ENCODE results near the gene GDPD4. TPM values are rescaled to one million over a fixed set of nuclear protein-coding genes. Genes with fewer than 3 reads are reported as not detected.
"Not testable (repeated sequence)": the region's sequence is repeated elsewhere in the genome, so short reads cannot be mapped to it uniquely, and the experiment has no call there.

Gene GDPD4
- total RNA-seq, 1 donor from 2014 or later, result not detected

DNA sequence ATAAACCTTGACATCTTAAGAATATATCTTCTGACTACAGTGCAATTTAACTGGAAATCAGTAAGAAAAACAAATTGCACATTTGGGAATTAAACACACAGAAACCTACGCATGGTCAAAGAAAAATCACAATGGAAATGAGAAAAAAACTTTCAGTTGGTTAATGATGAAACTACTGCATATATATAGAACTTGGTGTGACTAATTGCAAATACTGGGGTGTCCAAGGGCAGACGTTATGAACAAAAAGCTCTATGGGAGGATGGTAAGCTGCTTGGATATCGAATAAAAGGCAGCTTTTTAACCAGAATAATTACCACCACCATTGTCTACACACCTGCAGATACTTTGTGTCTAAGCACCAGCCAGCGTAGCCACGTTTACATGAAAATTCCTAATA lies 791 bp downstream of the GDPD4 start:
- H3K4me1 ChIP-seq (ENCODE audit: control insufficient read depth in 3 of 3, insufficient read depth in 3 of 3, low read length in 3 of 3), result no peaks in the 10 kb centered on the region
- H3K4me3 ChIP-seq (ENCODE audit: low read length in 3 of 3), result no peak overlapping the region
- no peak overlapping the region for H3K9ac ChIP-seq (ENCODE audit: low read depth in 1 of 3, low read length in 3 of 3)
- H3K27me3 ChIP-seq (ENCODE audit: control insufficient read depth in 3 of 3, insufficient read depth in 3 of 3, low read length in 3 of 3), result no peaks in the 10 kb centered on the region
- H3K9me3 ChIP-seq (ENCODE audit: control insufficient read depth in 3 of 3, low read length in 3 of 3), result no peaks in the 10 kb centered on the region
- no peak overlapping the region for H3K27ac ChIP-seq (ENCODE audit: low read depth, low read length)
- no peaks in the 10 kb centered on the region for H3K36me3 ChIP-seq (ENCODE audit: control insufficient read depth in 3 of 3, insufficient read depth in 3 of 3, low read length in 3 of 3)

DNA sequence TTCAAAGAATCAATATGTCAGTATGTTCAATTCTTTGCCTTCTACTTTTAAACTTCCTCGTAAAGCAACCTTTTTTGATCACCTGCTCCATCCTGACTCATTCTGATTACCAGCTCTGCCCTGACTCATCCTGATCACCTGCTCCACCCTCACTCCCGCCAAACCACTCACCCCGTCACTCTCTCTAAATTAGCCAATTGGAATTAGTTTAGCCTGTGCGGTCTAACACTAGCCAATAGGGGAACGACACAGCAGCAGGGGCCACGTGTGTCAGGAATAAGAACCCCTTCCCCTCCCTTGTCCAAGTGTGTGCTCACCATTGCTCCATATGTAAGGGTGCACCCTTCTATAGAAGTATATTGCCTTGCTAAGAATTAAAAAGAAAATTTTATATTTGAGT lies 1.5 kb downstream of the GDPD4 start:
- not testable (repeated sequence) for H3K27me3 ChIP-seq (ENCODE audit: control insufficient read depth in 3 of 3, insufficient read depth in 3 of 3, low read length in 3 of 3); H3K4me1 ChIP-seq (ENCODE audit: control insufficient read depth in 3 of 3, insufficient read depth in 3 of 3, low read length in 3 of 3); H3K9me3 ChIP-seq (ENCODE audit: control insufficient read depth in 3 of 3, low read length in 3 of 3); H3K4me3 ChIP-seq (ENCODE audit: low read length in 3 of 3); H3K27ac ChIP-seq (ENCODE audit: low read depth, low read length); H3K36me3 ChIP-seq (ENCODE audit: control insufficient read depth in 3 of 3, insufficient read depth in 3 of 3, low read length in 3 of 3); H3K9ac ChIP-seq (ENCODE audit: low read depth in 1 of 3, low read length in 3 of 3)

DNA sequence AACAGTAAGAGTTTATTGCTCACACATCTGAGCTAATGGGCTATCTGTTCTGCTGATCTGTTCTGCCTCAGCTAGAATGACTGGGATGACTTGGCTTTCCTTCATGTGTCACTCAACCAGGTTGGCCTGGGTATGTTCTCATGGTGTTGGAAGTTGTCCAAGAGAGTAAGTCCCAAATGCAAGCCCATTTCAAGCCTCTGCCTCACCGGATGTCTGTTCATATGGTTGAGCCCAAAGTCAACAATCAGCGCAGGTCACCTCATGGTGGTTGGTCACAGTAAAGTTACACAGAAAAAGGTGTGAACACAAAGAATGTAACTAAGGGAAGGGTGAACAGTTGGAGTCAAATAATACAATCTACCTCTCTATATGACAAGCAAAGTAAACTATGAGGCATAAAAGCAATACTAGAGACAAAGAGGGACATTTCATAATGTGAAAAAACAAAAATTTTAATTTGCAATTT lies 1.9 kb downstream of the GDPD4 start:
- Histone ChIP-seq H3K9me3 (ENCODE audit: control insufficient read depth in 3 of 3, low read length in 3 of 3) (no peaks in the 10 kb centered on the region), H3K27ac (ENCODE audit: low read depth, low read length) (no peak overlapping the region), H3K4me3 (ENCODE audit: low read length in 3 of 3) (no peak overlapping the region), H3K27me3 (ENCODE audit: control insufficient read depth in 3 of 3, insufficient read depth in 3 of 3, low read length in 3 of 3) (no peaks in the 10 kb centered on the region), H3K9ac (ENCODE audit: low read depth in 1 of 3, low read length in 3 of 3) (no peak overlapping the region), H3K4me1 (ENCODE audit: control insufficient read depth in 3 of 3, insufficient read depth in 3 of 3, low read length in 3 of 3) (no peaks in the 10 kb centered on the region), H3K36me3 (ENCODE audit: control insufficient read depth in 3 of 3, insufficient read depth in 3 of 3, low read length in 3 of 3) (no peaks in the 10 kb centered on the region)

DNA sequence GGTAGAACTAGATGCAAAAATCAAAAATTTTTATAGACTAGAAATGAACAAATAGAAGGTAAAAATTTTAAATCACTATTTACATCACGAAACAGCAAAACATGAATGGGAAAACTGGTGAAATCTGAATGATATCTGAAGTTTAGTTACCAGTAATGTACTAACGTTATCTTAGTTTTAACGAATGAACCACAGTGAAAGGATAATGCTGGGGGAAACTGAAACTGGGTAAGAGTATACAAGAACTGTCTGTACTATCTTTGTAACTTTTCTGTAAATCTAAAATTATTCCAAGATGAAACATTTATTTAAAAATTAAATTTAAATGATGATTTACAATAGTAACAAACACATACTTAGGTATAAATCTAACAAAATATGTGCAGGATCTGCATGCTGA lies 7.4 kb downstream of the GDPD4 start:
- Histone ChIP-seq H3K27ac (ENCODE audit: low read depth, low read length) (no peak overlapping the region), H3K9me3 (ENCODE audit: control insufficient read depth in 3 of 3, low read length in 3 of 3) (no peaks in the 10 kb centered on the region), H3K4me3 (ENCODE audit: low read length in 3 of 3) (no peak overlapping the region), H3K9ac (ENCODE audit: low read depth in 1 of 3, low read length in 3 of 3) (no peak overlapping the region), H3K4me1 (ENCODE audit: control insufficient read depth in 3 of 3, insufficient read depth in 3 of 3, low read length in 3 of 3) (no peaks in the 10 kb centered on the region), H3K36me3 (ENCODE audit: control insufficient read depth in 3 of 3, insufficient read depth in 3 of 3, low read length in 3 of 3) (no peaks in the 10 kb centered on the region), H3K27me3 (ENCODE audit: control insufficient read depth in 3 of 3, insufficient read depth in 3 of 3, low read length in 3 of 3) (no peaks in the 10 kb centered on the region)

DNA sequence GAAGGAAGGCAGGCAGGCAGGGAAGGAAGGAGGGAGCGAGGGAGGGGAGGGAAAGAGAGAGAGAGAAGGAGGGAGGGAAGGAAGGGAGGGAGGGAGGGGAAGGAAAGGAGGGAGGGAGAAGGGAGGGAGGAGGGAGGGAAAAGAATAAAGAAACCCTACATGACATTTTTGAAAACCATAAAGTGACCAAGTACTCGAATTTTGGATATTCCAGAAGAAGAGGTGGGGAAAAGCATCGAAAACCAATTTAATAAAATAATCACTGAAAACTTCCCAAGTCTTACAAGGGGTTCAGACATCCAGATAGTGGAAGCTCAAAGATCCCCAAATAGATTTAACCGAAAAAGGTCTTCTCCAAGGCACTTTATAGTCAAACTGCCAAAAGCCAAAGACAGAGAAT lies 11.7 kb downstream of the GDPD4 start:
- no peak overlapping the region for H3K27ac ChIP-seq (ENCODE audit: low read depth, low read length)
- H3K4me3 ChIP-seq (ENCODE audit: low read length in 3 of 3), result no peak overlapping the region
- no peaks in the 10 kb centered on the region for H3K27me3 ChIP-seq (ENCODE audit: control insufficient read depth in 3 of 3, insufficient read depth in 3 of 3, low read length in 3 of 3)
- H3K4me1 ChIP-seq (ENCODE audit: control insufficient read depth in 3 of 3, insufficient read depth in 3 of 3, low read length in 3 of 3), result no peaks in the 10 kb centered on the region
- H3K9me3 ChIP-seq (ENCODE audit: control insufficient read depth in 3 of 3, low read length in 3 of 3), result no peaks in the 10 kb centered on the region
- H3K36me3 ChIP-seq (ENCODE audit: control insufficient read depth in 3 of 3, insufficient read depth in 3 of 3, low read length in 3 of 3), result no peaks in the 10 kb centered on the region
- no peak overlapping the region for H3K9ac ChIP-seq (ENCODE audit: low read depth in 1 of 3, low read length in 3 of 3)

DNA sequence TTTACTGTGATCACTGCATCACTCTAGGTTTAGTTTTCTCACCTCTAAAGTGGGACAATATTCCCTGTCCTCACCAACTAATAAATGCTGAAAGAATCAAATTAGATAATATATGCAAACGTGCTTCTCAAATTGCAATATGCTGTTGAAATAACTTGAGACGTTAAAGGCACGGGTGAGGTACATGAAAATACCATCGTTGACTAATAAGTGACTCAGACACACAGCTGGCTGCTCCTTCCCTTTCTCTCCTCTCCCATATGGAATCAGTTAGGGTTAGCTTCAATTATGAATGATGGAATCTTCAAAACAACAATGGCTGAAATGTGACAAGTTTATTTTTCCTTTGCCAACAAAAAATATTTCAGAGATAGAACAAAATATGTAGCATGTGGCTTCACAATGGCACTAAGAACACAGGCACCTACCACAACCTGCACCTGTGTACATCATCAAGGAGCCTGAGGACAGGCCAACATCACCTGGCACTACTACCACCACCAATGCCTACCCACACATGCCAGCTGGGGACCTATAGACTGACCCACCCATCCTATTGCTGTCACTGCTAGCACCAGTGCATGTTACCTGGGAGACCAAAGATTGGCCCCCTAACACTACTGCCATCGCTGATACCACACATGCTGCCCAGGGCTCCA lies 13.7 kb downstream of the GDPD4 start:
- Histone ChIP-seq H3K9me3 (ENCODE audit: control insufficient read depth in 3 of 3, low read length in 3 of 3) (no peaks in the 10 kb centered on the region), H3K9ac (ENCODE audit: low read depth in 1 of 3, low read length in 3 of 3) (no peak overlapping the region), H3K4me3 (ENCODE audit: low read length in 3 of 3) (no peak overlapping the region), H3K27ac (ENCODE audit: low read depth, low read length) (no peak overlapping the region), H3K27me3 (ENCODE audit: control insufficient read depth in 3 of 3, insufficient read depth in 3 of 3, low read length in 3 of 3) (no peaks in the 10 kb centered on the region), H3K36me3 (ENCODE audit: control insufficient read depth in 3 of 3, insufficient read depth in 3 of 3, low read length in 3 of 3) (no peaks in the 10 kb centered on the region), H3K4me1 (ENCODE audit: control insufficient read depth in 3 of 3, insufficient read depth in 3 of 3, low read length in 3 of 3) (no peaks in the 10 kb centered on the region)

DNA sequence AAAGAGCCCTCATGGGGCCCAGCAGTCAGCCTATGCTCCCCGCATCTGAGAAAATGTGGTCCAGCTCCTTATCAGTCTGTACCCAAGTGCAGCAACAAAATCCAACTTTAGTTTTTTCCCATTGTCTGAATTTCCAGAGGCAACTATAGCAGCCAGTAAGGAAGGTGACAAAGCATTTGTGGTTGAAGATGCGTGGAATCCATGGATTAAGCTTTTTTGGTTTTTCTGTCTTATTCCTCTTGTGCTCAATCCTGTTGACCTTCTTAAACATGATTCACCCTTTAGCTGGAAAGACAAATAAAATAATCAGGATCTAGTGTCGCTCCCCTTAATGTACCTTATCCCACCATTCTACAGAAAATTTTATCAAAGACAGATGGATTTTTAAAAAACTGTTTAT lies 14.3 kb downstream of the GDPD4 start:
- H3K9ac ChIP-seq (ENCODE audit: low read depth in 1 of 3, low read length in 3 of 3), result no peak overlapping the region
- no peaks in the 10 kb centered on the region for H3K9me3 ChIP-seq (ENCODE audit: control insufficient read depth in 3 of 3, low read length in 3 of 3)
- H3K4me1 ChIP-seq (ENCODE audit: control insufficient read depth in 3 of 3, insufficient read depth in 3 of 3, low read length in 3 of 3), result no peaks in the 10 kb centered on the region
- no peak overlapping the region for H3K4me3 ChIP-seq (ENCODE audit: low read length in 3 of 3)
- no peak overlapping the region for H3K27ac ChIP-seq (ENCODE audit: low read depth, low read length)
- H3K36me3 ChIP-seq (ENCODE audit: control insufficient read depth in 3 of 3, insufficient read depth in 3 of 3, low read length in 3 of 3), result no peaks in the 10 kb centered on the region
- H3K27me3 ChIP-seq (ENCODE audit: control insufficient read depth in 3 of 3, insufficient read depth in 3 of 3, low read length in 3 of 3), result no peaks in the 10 kb centered on the region

DNA sequence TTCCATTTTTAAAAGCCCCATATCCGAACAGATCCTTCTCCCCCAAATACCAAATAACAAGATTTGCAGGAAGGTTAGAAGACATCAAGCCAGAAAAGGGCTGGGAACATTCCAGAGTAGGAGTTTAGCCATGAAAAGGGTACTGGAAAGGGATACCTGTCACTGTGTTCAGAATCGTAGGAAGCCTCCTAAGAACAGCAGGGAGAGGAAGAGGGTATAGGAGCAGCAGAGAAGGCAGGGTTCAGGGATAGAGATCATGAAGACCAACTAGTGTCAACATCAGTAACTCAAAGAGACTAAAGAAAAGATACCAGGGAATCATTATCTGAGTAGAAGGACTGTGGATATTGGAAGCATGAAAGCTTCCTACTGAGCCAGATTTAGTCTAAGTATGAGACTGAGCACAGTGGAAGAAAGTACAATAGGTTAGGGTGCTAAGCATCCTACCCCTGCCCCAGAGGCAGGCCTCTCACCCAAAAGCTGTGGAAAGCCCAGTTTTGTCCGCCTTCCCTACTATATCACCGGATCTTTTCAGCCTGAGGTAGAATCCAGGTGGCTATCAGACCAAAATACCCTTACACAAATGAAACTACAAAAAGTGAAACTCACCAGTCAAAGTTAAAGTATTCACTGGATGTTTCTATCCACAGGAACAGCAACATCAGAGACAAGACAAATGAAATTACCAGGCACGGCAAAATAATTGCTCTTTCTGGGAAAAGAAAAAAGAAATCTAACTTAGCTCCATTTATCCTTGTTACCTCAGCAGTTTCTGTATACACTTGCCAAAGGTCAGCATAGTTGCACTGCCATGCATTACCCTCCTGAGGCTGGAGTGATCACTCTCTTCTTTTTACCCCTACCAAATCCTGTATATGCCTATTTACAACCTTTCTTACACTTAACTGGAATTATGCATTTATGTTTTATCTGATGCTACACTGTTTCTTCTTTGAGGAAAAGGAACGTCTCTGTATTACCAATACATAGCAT lies 16.7 kb downstream of the GDPD4 start:
- Histone ChIP-seq H3K36me3 (ENCODE audit: control insufficient read depth in 3 of 3, insufficient read depth in 3 of 3, low read length in 3 of 3) (no peaks in the 10 kb centered on the region), H3K27me3 (ENCODE audit: control insufficient read depth in 3 of 3, insufficient read depth in 3 of 3, low read length in 3 of 3) (no peaks in the 10 kb centered on the region), H3K9me3 (ENCODE audit: control insufficient read depth in 3 of 3, low read length in 3 of 3) (peaks cover 0 to 4% (median 0%) of the 10 kb centered on the region in 3 donors), H3K9ac (ENCODE audit: low read depth in 1 of 3, low read length in 3 of 3) (no peak overlapping the region), H3K4me3 (ENCODE audit: low read length in 3 of 3) (no peak overlapping the region), H3K4me1 (ENCODE audit: control insufficient read depth in 3 of 3, insufficient read depth in 3 of 3, low read length in 3 of 3) (no peaks in the 10 kb centered on the region), H3K27ac (ENCODE audit: low read depth, low read length) (no peak overlapping the region)

DNA sequence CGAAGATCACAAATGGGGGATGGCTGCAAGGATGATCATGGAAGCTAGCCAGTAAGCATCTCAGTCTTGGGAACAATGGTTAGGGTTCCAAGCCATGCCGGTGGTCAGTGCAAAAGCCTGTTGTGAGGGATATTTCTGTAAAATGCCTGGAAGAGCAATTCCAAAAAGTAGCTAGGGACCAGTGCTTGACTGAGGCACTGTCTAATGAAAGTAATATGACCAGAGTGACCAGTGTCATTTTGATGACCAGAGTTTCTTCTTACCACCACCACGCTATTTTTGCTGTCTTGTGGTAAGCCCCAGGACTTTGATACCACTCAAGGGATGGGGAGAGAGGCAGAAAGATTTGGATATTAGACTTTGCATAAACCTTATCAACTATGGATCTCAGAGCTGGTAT lies 18.4 kb downstream of the GDPD4 start:
- no peak overlapping the region for H3K4me3 ChIP-seq (ENCODE audit: low read length in 3 of 3)
- H3K4me1 ChIP-seq (ENCODE audit: control insufficient read depth in 3 of 3, insufficient read depth in 3 of 3, low read length in 3 of 3), result no peaks in the 10 kb centered on the region
- no peaks in the 10 kb centered on the region for H3K27me3 ChIP-seq (ENCODE audit: control insufficient read depth in 3 of 3, insufficient read depth in 3 of 3, low read length in 3 of 3)
- H3K27ac ChIP-seq (ENCODE audit: low read depth, low read length), result no peak overlapping the region
- H3K36me3 ChIP-seq (ENCODE audit: control insufficient read depth in 3 of 3, insufficient read depth in 3 of 3, low read length in 3 of 3), result no peaks in the 10 kb centered on the region
- H3K9ac ChIP-seq (ENCODE audit: low read depth in 1 of 3, low read length in 3 of 3), result no peak overlapping the region
- H3K9me3 ChIP-seq (ENCODE audit: control insufficient read depth in 3 of 3, low read length in 3 of 3), result peaks cover 0 to 4% (median 0%) of the 10 kb centered on the region in 3 donors

Measured in skeletal muscle tissue (tissue), 4 donors.